ENCODE results near the gene CRYBG1.

Gene CRYBG1

DNA sequence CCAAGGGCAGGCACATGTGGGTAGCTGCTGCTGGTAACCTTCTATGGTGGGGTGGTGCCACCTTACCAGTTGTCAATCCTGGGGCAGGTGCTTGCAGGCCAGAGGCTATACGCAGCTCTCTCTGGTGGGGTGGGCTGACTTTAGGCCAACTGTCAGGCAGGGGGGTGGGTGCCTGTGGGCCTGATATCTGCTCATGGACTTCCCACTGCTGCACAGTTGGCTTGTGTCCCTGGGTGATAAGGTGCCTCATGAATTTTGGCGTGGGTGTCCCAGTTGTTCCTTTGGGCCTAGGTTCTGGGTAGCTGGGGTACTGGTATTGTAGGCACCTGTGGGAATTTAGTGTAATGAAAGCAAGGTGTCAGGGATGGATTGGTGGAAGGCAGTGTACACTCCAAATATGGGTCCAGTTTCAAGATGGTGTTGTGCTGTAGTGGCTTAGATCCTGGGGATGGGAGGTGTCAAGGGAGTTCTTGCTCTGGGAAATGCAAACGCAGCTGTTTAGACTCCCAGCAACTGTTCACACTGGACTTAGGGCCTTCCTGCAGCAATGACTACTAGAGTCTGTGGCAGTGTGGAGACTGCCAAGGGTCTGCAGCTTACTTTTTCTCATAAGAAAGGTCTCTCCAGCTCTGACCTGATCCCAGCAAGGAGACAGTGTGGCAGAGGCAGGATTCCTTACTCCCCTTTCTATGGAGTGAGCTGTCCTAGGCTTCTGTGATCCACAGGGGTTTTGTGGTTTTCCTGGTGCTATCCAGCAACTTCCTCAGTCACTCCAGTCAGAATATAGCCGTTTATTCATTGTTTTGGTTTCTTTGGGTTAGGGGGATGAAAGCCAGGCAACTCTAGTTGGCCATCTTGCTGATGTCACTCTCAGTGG lies 128.2 kb downstream of the CRYBG1 start:
- Histone ChIP-seq H3K27ac (ENCODE audit: low read length) (no peak overlapping the region), H2AFZ (ENCODE audit: low read length) (no peak overlapping the region), H3K4me2 (ENCODE audit: low read depth, low read length) (no peak overlapping the region), H3K79me2 (ENCODE audit: low read length) (no peaks in the 10 kb centered on the region), H3K9ac (ENCODE audit: low read length) (no peak overlapping the region), H4K20me1 (ENCODE audit: insufficient read depth, low read length) (no peaks in the 10 kb centered on the region), H3K36me3 (replicated peaks; ENCODE audit: insufficient read depth, low read length) (no peaks in the 10 kb centered on the region), H3F3A (ENCODE audit: insufficient read depth, low read length) (no peaks in the 10 kb centered on the region), H3K9me2 (replicated peaks; ENCODE audit: insufficient read depth, low read length) (no peaks in the 10 kb centered on the region), H3K4me3 (ENCODE audit: low read length) (no peak overlapping the region), H3K27me3 (replicated peaks; ENCODE audit: insufficient read depth, low read length) (no peaks in the 10 kb centered on the region), H3K4me1 (ENCODE audit: low read length) (no peaks in the 10 kb centered on the region), H3K9me3 (replicated peaks; ENCODE audit: insufficient read depth, low read length) (no peaks in the 10 kb centered on the region)
- DNase-seq, result no peak
- TF ChIP-seq EZH2 (optimal IDR thresholded peaks at IDR 0.05; ENCODE audit: low read depth, low read length), result no peak
- no peak for TF ChIP-seq EZH2phosphoT487 (IDR thresholded peaks at IDR 0.05; ENCODE audit: low read length)
- TF ChIP-seq, protein P1, sequence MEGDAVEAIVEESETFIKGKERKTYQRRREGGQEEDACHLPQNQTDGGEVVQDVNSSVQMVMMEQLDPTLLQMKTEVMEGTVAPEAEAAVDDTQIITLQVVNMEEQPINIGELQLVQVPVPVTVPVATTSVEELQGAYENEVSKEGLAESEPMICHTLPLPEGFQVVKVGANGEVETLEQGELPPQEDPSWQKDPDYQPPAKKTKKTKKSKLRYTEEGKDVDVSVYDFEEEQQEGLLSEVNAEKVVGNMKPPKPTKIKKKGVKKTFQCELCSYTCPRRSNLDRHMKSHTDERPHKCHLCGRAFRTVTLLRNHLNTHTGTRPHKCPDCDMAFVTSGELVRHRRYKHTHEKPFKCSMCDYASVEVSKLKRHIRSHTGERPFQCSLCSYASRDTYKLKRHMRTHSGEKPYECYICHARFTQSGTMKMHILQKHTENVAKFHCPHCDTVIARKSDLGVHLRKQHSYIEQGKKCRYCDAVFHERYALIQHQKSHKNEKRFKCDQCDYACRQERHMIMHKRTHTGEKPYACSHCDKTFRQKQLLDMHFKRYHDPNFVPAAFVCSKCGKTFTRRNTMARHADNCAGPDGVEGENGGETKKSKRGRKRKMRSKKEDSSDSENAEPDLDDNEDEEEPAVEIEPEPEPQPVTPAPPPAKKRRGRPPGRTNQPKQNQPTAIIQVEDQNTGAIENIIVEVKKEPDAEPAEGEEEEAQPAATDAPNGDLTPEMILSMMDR (IDR thresholded peaks at IDR 0.05; ENCODE audit: low read length), result no peak

DNA sequence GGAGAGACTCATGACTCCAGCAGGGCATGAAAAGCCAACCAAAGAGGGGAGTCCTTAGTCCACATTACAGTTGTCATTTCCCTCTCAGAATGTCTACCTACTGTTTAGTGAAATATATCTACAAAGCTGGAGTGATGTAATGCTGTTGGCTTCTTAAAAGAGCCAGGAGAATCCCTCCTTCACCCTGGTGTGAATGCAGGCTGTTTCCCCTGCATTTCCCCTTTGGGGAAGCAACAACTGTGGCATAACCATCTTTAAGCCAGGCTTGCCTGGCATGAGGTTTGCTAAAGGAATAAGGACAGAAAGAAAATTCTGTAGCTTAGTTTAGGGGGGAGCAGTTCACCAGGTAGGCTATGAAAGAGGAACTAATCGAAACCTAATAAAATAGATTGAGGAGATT lies 129.5 kb downstream of the CRYBG1 start:
- Histone ChIP-seq H3K36me3 (replicated peaks; ENCODE audit: insufficient read depth, low read length) (no peaks in the 10 kb centered on the region), H3K27me3 (replicated peaks; ENCODE audit: insufficient read depth, low read length) (no peaks in the 10 kb centered on the region), H3K79me2 (ENCODE audit: low read length) (no peaks in the 10 kb centered on the region), H3K4me3 (ENCODE audit: low read length) (no peak overlapping the region), H3K9ac (ENCODE audit: low read length) (no peak overlapping the region), H4K20me1 (ENCODE audit: insufficient read depth, low read length) (no peaks in the 10 kb centered on the region), H3K4me1 (ENCODE audit: low read length) (no peaks in the 10 kb centered on the region), H3K27ac (ENCODE audit: low read length) (no peak overlapping the region), H3K9me3 (replicated peaks; ENCODE audit: insufficient read depth, low read length) (no peaks in the 10 kb centered on the region), H3K4me2 (ENCODE audit: low read depth, low read length) (no peak overlapping the region), H3K9me2 (replicated peaks; ENCODE audit: insufficient read depth, low read length) (no peaks in the 10 kb centered on the region), H3F3A (ENCODE audit: insufficient read depth, low read length) (no peaks in the 10 kb centered on the region), H2AFZ (ENCODE audit: low read length) (no peak overlapping the region)
- DNase-seq, result no peak
- TF ChIP-seq EZH2 (optimal IDR thresholded peaks at IDR 0.05; ENCODE audit: low read depth, low read length) (no peak), EZH2phosphoT487 (IDR thresholded peaks at IDR 0.05; ENCODE audit: low read length) (no peak)
- TF ChIP-seq, protein P1 (IDR thresholded peaks at IDR 0.05; ENCODE audit: low read length), result no peak

DNA sequence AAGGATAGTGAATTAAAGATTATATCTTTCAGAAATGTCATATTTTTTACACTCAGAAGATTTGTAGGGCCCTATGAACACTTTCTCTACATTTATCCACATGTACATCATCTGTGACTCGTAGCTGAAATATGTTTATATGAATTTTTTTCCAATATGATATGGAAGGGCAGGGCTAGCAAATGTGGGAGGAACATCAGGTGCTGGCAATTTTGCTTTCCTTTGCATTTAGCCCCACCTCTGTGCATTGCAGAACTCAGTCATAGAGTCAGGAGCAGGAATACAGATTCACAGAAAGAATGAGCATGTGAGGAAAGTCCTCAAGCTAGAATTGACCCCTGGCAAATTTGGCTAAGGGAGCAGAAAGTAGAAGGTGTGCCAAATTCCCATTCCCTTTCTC lies 129.9 kb downstream of the CRYBG1 start:
- H3K36me3 ChIP-seq (replicated peaks; ENCODE audit: insufficient read depth, low read length), result no peaks in the 10 kb centered on the region
- no peaks in the 10 kb centered on the region for H3K4me1 ChIP-seq (ENCODE audit: low read length)
- no peak overlapping the region for H2AFZ ChIP-seq (ENCODE audit: low read length)
- H3K9me2 ChIP-seq (replicated peaks; ENCODE audit: insufficient read depth, low read length), result no peaks in the 10 kb centered on the region
- no peak overlapping the region for H3K27ac ChIP-seq (ENCODE audit: low read length)
- H3K9me3 ChIP-seq (replicated peaks; ENCODE audit: insufficient read depth, low read length), result no peaks in the 10 kb centered on the region
- no peaks in the 10 kb centered on the region for H3F3A ChIP-seq (ENCODE audit: insufficient read depth, low read length)
- H3K9ac ChIP-seq (ENCODE audit: low read length), result no peak overlapping the region
- H3K79me2 ChIP-seq (ENCODE audit: low read length), result no peaks in the 10 kb centered on the region
- H3K4me3 ChIP-seq (ENCODE audit: low read length), result no peak overlapping the region
- TF ChIP-seq EZH2 (optimal IDR thresholded peaks at IDR 0.05; ENCODE audit: low read depth, low read length), result no peak
- TF ChIP-seq, protein P1 (IDR thresholded peaks at IDR 0.05; ENCODE audit: low read length), result no peak
- TF ChIP-seq EZH2phosphoT487 (IDR thresholded peaks at IDR 0.05; ENCODE audit: low read length), result no peak
- no peak for DNase-seq
- H3K27me3 ChIP-seq (replicated peaks; ENCODE audit: insufficient read depth, low read length), result no peaks in the 10 kb centered on the region
- no peak overlapping the region for H3K4me2 ChIP-seq (ENCODE audit: low read depth, low read length)
- H4K20me1 ChIP-seq (ENCODE audit: insufficient read depth, low read length), result no peaks in the 10 kb centered on the region
